Thyroid gland (tissue), 4 donors: ENCODE measurements around the gene MTHFR. TPM values are rescaled to one million over a fixed set of nuclear protein-coding genes. Genes with fewer than 3 reads are reported as not detected.

ENCODE experiments used
- DNase-seq, 2 donors: peaks; one replicate each; pipeline ENCODE4 v3.0.0-alpha.2; 2019
- H3K27ac ChIP-seq, 3 donors: fragments of 200-600 bp; sonication (generic); 1 replicate in 2 of 3; 2 replicates in 1 of 3; pipeline ENCODE4 v1.5.1; 2016 to 2019; ENCODE audit warnings: mild to moderate bottlenecking in 1 of 3, moderate library complexity in 1 of 3
- H3K27me3 ChIP-seq: fragments of 200-600 bp; sonication (generic); one replicate; pipeline ENCODE4 v1.5.1; 2019
- H3K36me3 ChIP-seq, 2 donors: fragments of 200-600 bp; sonication (generic); one replicate each; pipeline ENCODE4 v1.5.1; 2016 to 2019
- H3K4me1 ChIP-seq, 2 donors: fragments of 200-600 bp; sonication (generic); one replicate each; pipeline ENCODE4 v1.5.1; 2017 to 2019
- H3K4me3 ChIP-seq, 3 donors: fragments of 200-600 bp; sonication (generic); replicated peaks in 1 of 3; 1 replicate in 2 of 3; 2 replicates in 1 of 3; pipeline ENCODE4 v1.5.1; 2016; ENCODE audit warnings: mild to moderate bottlenecking in 1 of 3
- H3K9me3 ChIP-seq: fragments of 200-600 bp; sonication (generic); one replicate; pipeline ENCODE4 v1.5.1; 2017
- CTCF ChIP-seq, 6 experiments: fragments of 200-600 bp in 3 of 6; fragments of 450-650 bp in 3 of 6; sonication (generic) in 3 of 6; IDR thresholded peaks; one replicate each; pipeline ENCODE4 v1.5.1; 2016 to 2019; ENCODE audit warnings: antibody characterized with exemption in 6 of 6, mild to moderate bottlenecking in 2 of 6, inconsistent platforms in 1 of 6, moderate library complexity in 1 of 6
- POLR2A ChIP-seq, 2 donors: fragments of 450-650 bp; IDR thresholded peaks; one replicate each; pipeline ENCODE4 v1.6.1; 2017; ENCODE audit warnings: antibody characterized with exemption in 2 of 2, mild to moderate bottlenecking in 2 of 2, moderate library complexity in 1 of 2
- WGBS, 2 donors: methylation state at CpG; one replicate each; pipeline ENCODE4 v1.1.5; 2017; 5-methylcytosine and 5-hydroxymethylcytosine counted together
- intact Hi-C: fragments of 100-400 bp; cut with DNase I; formaldehyde crosslinking; loops from one replicate; pipeline ENCODE4 v1.15.1; 2023
- total RNA-seq, 4 donors: library from RNA; depleted of rRNA; stranded (reverse); fragments of >200 nt; gene quantifications; one replicate each; pipeline ENCODE4 v1.2.3, GENCODE V29; 2016

The MTHFR gene
- total RNA-seq, 4 donors from 2014 or later = 52.8 to 96.9 (median 65.6) TPM

GRCh38 chr1:11759791-11760190 lies 46.0 kb downstream of the MTHFR start:
- Histone ChIP-seq H3K4me3 (no peak overlapping the region), H3K27ac (no peak overlapping the region), H3K4me1 (peaks cover 0 to 5% of the 10 kb centered on the region in 2 donors), H3K9me3 (no peaks in the 10 kb centered on the region), H3K27me3 (no peaks in the 10 kb centered on the region), H3K36me3 (no peaks in the 10 kb centered on the region)
- DNase-seq = no peak
- 90 to 95% methylated on average over 4 of the region's 4 CpGs for WGBS, 2 donors
- no peak for TF ChIP-seq CTCF (IDR thresholded peaks at IDR 0.05)
- TF ChIP-seq POLR2A (IDR thresholded peaks at IDR 0.05) = no peak
- intact Hi-C loops = no loop called here

GRCh38 chr1:11757047-11757446 lies 48.7 kb downstream of the MTHFR start:
- H3K27ac ChIP-seq = no peak overlapping the region
- TF ChIP-seq CTCF (IDR thresholded peaks at IDR 0.05) (no peak), POLR2A (IDR thresholded peaks at IDR 0.05) (no peak)
- 94 to 98% methylated on average over 1 of the region's 1 CpG for WGBS, 2 donors
- H3K9me3 ChIP-seq = no peaks in the 10 kb centered on the region
- H3K4me1 ChIP-seq = peaks cover 0 to 3% of the 10 kb centered on the region in 2 donors
- no peaks in the 10 kb centered on the region for H3K27me3 ChIP-seq
- no peaks in the 10 kb centered on the region for H3K36me3 ChIP-seq
- no peak overlapping the region for H3K4me3 ChIP-seq
- intact Hi-C loops = no loop called here
- DNase-seq = no peak

GRCh38 chr1:11753555-11754208 lies 52.1 kb downstream of the MTHFR start:
- Histone ChIP-seq H3K4me1 (no peaks in the 10 kb centered on the region), H3K27ac (no peak overlapping the region), H3K4me3 (no peak overlapping the region), H3K9me3 (no peaks in the 10 kb centered on the region), H3K27me3 (no peaks in the 10 kb centered on the region), H3K36me3 (peaks cover 8 to 19% of the 10 kb centered on the region in 2 donors)
- no peak for TF ChIP-seq POLR2A (IDR thresholded peaks at IDR 0.05)
- TF ChIP-seq CTCF (IDR thresholded peaks at IDR 0.05) = no peak
- WGBS, 2 donors = 63 to 77% methylated on average over 7 of the region's 7 CpGs
- no peak for DNase-seq
- intact Hi-C loops = no loop called here

GRCh38 chr1:11752359-11753088 lies 53.2 kb downstream of the MTHFR start:
- no peaks in the 10 kb centered on the region for H3K9me3 ChIP-seq
- H3K4me3 ChIP-seq = no peak overlapping the region
- TF ChIP-seq POLR2A (IDR thresholded peaks at IDR 0.05) (no peak), CTCF (IDR thresholded peaks at IDR 0.05) (no peak)
- no peaks in the 10 kb centered on the region for H3K4me1 ChIP-seq
- 41 to 51% methylated on average over 9 to 17 of the region's 17 CpGs for WGBS, 2 donors
- no peaks in the 10 kb centered on the region for H3K27me3 ChIP-seq
- no peak for DNase-seq
- H3K27ac ChIP-seq = no peak overlapping the region
- H3K36me3 ChIP-seq = peaks cover 8 to 30% of the 10 kb centered on the region in 2 donors
- intact Hi-C loops = no loop called here

GRCh38 chr1:11751087-11751486 lies 54.7 kb downstream of the MTHFR start:
- intact Hi-C loops = no loop called here
- Histone ChIP-seq H3K27me3 (no peaks in the 10 kb centered on the region), H3K36me3 (peaks cover 8 to 42% of the 10 kb centered on the region in 2 donors), H3K4me3 (no peak overlapping the region), H3K4me1 (no peaks in the 10 kb centered on the region), H3K9me3 (no peaks in the 10 kb centered on the region), H3K27ac (no peak overlapping the region)
- TF ChIP-seq POLR2A (IDR thresholded peaks at IDR 0.05) (no peak), CTCF (IDR thresholded peaks at IDR 0.05) (no peak)
- 85 to 92% methylated on average over 6 to 7 of the region's 9 CpGs for WGBS, 2 donors
- DNase-seq = no peak
